HepG2 (cell line): ENCODE data around the gene FLYWCH1. TPM values are rescaled to one million over a fixed set of nuclear protein-coding genes. Genes with fewer than 3 reads are reported as not detected.

Experiments
- CAMTA2 ChIP-seq: sonication (generic); formaldehyde crosslinking; IDR thresholded peaks from 2 replicates; pipeline ENCODE4 v1.4.0; 2020; ENCODE audit warnings: mild to moderate bottlenecking, missing genetic modification reagents, borderline replicate concordance
- ETV6 ChIP-seq: sonication (generic); formaldehyde crosslinking; conservative IDR thresholded peaks from 2 replicates; pipeline ENCODE4 v1.4.0; 2020; ENCODE audit warnings: missing genetic modification reagents
- FOSL1 ChIP-seq: sonication (generic); formaldehyde crosslinking; IDR thresholded peaks from 2 replicates; pipeline ENCODE4 v1.9.0; 2021; ENCODE audit warnings: missing genetic modification reagents, borderline replicate concordance
- FOXA1 ChIP-seq, 2 experiments: fragments of 450-650 bp in 1 of 2; sonication (generic) in 1 of 2; formaldehyde crosslinking in 1 of 2; IDR thresholded peaks; 2 replicates each; pipeline versions ENCODE4 v1.4.0 to v1.6.1; 2016 to 2020; ENCODE audit warnings: missing genetic modification reagents in 1 of 2
- HNF4A ChIP-seq: sonication (generic); formaldehyde crosslinking; IDR thresholded peaks from 2 replicates; pipeline ENCODE4 v1.4.0; 2020; ENCODE audit warnings: missing genetic modification reagents
- HOXA3 ChIP-seq: sonication (generic); formaldehyde crosslinking; IDR thresholded peaks from 2 replicates; pipeline ENCODE4 v1.5.0; 2020; ENCODE audit warnings: missing genetic modification reagents
- HOXA7 ChIP-seq: sonication (generic); formaldehyde crosslinking; IDR thresholded peaks from 2 replicates; pipeline ENCODE4 v1.8.1; 2022; ENCODE audit warnings: mild to moderate bottlenecking, missing genetic modification reagents, moderate library complexity
- MAFG ChIP-seq: sonication (generic); formaldehyde crosslinking; IDR thresholded peaks from 2 replicates; pipeline ENCODE4 v1.5.1; 2020; ENCODE audit warnings: mild to moderate bottlenecking, missing genetic modification reagents
- MAZ ChIP-seq, 2 experiments: sonication (generic) in 1 of 2; formaldehyde crosslinking in 1 of 2; IDR thresholded peaks; 2 replicates each; pipeline versions ENCODE4 v1.5.0 to v1.6.1; 2012 to 2020; ENCODE audit warnings: low read depth in 2 of 2, mild to moderate bottlenecking in 2 of 2, borderline replicate concordance in 1 of 2, improper control_type of control experiment in 1 of 2, low read length in 1 of 2, missing genetic modification reagents in 1 of 2, moderate library complexity in 1 of 2
- NFYC ChIP-seq: IDR thresholded peaks from 2 replicates; pipeline ENCODE4 v1.6.1; 2016; ENCODE audit warnings: missing genetic modification reagents, missing compliant biosample characterization
- PAXIP1 ChIP-seq: sonication (generic); formaldehyde crosslinking; conservative IDR thresholded peaks from 2 replicates; pipeline ENCODE4 v1.4.0; 2020; ENCODE audit warnings: mild to moderate bottlenecking, missing genetic modification reagents, moderate library complexity
- SP1 ChIP-seq, 2 experiments: fragments of 450-650 bp in 1 of 2; sonication (generic) in 1 of 2; formaldehyde crosslinking in 1 of 2; IDR thresholded peaks; 2 replicates each; pipeline versions ENCODE4 v1.4.0 to v1.6.1; 2016 to 2020; ENCODE audit warnings: missing genetic modification reagents in 1 of 2
- TBX3 ChIP-seq: fragments of 450-650 bp; IDR thresholded peaks from 2 replicates; pipeline ENCODE4 v1.6.1; 2017; ENCODE audit warnings: antibody characterized with exemption, mild to moderate bottlenecking, inconsistent platforms, borderline replicate concordance
- TEAD3 ChIP-seq: optimal IDR thresholded peaks from 2 replicates; pipeline ENCODE3; 2016; ENCODE audit warnings: borderline replicate concordance
- ZMYM4 ChIP-seq: sonication (generic); formaldehyde crosslinking; IDR thresholded peaks from 2 replicates; pipeline ENCODE4 v1.8.1; 2023; ENCODE audit warnings: mild to moderate bottlenecking, missing genetic modification reagents
- ZNF225 ChIP-seq: sonication (generic); formaldehyde crosslinking; IDR thresholded peaks from 2 replicates; pipeline ENCODE4 v1.4.0; 2020; ENCODE audit warnings: mild to moderate bottlenecking, missing genetic modification reagents
- ZNF281 ChIP-seq: sonication (generic); formaldehyde crosslinking; IDR thresholded peaks from 2 replicates; pipeline ENCODE4 v1.4.0; 2020; ENCODE audit warnings: missing genetic modification reagents, borderline replicate concordance
- ZNF607 ChIP-seq: sonication (generic); formaldehyde crosslinking; IDR thresholded peaks from 2 replicates; pipeline ENCODE4 v1.5.1; 2020; ENCODE audit warnings: missing genetic modification reagents, mild to moderate bottlenecking, borderline replicate concordance
- ZNF713 ChIP-seq: sonication (generic); formaldehyde crosslinking; IDR thresholded peaks from 2 replicates; pipeline ENCODE4 v1.4.0; 2020; ENCODE audit warnings: mild to moderate bottlenecking, missing genetic modification reagents
- ZSCAN12 ChIP-seq: sonication (generic); formaldehyde crosslinking; IDR thresholded peaks from 2 replicates; pipeline ENCODE4 v1.9.0; 2021; ENCODE audit warnings: mild to moderate bottlenecking, missing genetic modification reagents
- polyA plus RNA-seq, 8 experiments: library from polyadenylated mRNA; depleted of rRNA in 3 of 8; stranded (reverse) in 7 of 8; unstranded in 1 of 8; fragments of >200 nt; fragmentation: Illumina TruSeq in 4 of 8; extraction: Trizol in 4 of 8; gene quantifications; 2 replicates each; pipeline versions ENCODE4 v1.2.1 to v1.2.3, GENCODE V29; 2011 to 2016; ENCODE audit warnings: low read depth in 4 of 8, missing spikeins in 1 of 8, mixed read lengths in 1 of 8; ENCODE audit not compliant: insufficient read depth in 1 of 8
- total RNA-seq, 5 experiments: library from RNA; depleted of rRNA; stranded (reverse); fragments of >200 nt; fragmentation: Illumina TruSeq; extraction: Trizol; gene quantifications; 2 replicates each; pipeline ENCODE4 v1.2.3, GENCODE V29; 2016; ENCODE audit warnings: low read depth in 1 of 5
- TF ChIP-seq, protein P1 (sequence below): sonication (generic); formaldehyde crosslinking; IDR thresholded peaks from 2 replicates; pipeline ENCODE4 v1.8.1; 2023; ENCODE audit warnings: mild to moderate bottlenecking, moderate library complexity, missing genetic modification reagents

FLYWCH1 gene
- total and polyA plus RNA-seq, 2 of the 13 experiments (the other 11 are each of a cell fraction or from before 2014, with no cell fraction given) = 7.3 to 12.4 TPM

GRCh38 chr16:2882650-2883457, 28.9 kb upstream of the FLYWCH1 start, which contains the start of gene FLYWCH2 (continued):
- 0 out of 2 replicates have a peak, but pooled peaks have one; percentile 55 for TF ChIP-seq ZNF225 (CRISPR knock-in tag)
- TF ChIP-seq TEAD3 (CRISPR knock-in tag) = peak; percentile 6
- peak; percentile 53 for TF ChIP-seq ZNF607
- TF ChIP-seq MAZ (IDR thresholded peaks at IDR 0.05; ENCODE audit: borderline replicate concordance, low read depth, low read length) = no peak
- TF ChIP-seq MAZ (CRISPR knock-in tag; IDR thresholded peaks at IDR 0.05; ENCODE audit: low read depth) = peak; percentile 78
- TF ChIP-seq ZNF281 (CRISPR knock-in tag) = no peak
- TF ChIP-seq HNF4A = 0 out of 2 replicates have a peak, but pooled peaks have one; percentile 5
- TF ChIP-seq FOSL1 (CRISPR knock-in tag) = no peak
- peak; percentile 75 for TF ChIP-seq PAXIP1 (CRISPR knock-in tag)
- peak; percentile 60; the same call in 1 of the 2 replicates for TF ChIP-seq CAMTA2 (CRISPR knock-in tag)
- TF ChIP-seq ZSCAN12 (CRISPR knock-in tag) = no peak
- no peak for TF ChIP-seq MAFG
- TF ChIP-seq TBX3 = no peak
- TF ChIP-seq HOXA3 (CRISPR knock-in tag) = peak; percentile 65; the same call in 1 of the 2 replicates
- TF ChIP-seq SP1 (IDR thresholded peaks at IDR 0.05) = no peak
- peak; percentile 70 for TF ChIP-seq SP1 (CRISPR knock-in tag; IDR thresholded peaks at IDR 0.05)
- TF ChIP-seq, protein P1, sequence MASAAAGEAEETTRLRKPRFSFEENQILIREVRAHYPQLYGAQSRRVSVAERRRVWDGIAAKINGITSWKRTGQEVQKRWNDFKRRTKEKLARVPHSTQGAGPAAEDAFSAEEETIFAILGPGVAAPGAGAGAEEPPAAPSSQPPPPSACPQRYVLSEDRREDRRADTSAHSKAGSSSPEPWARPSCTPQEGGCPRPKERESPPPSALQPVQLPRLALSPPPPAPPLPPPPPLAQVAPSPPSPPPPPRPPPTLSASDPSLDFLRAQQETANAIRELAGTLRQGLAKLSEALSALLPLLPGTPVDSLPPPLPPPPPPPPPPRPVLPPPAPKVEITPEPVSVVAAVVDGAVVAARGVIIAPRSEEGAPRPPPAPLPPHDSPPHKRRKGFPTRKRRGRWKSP (CRISPR knock-in tag) = peak; percentile 59; the same call in 1 of the 2 replicates
- TF ChIP-seq HOXA7 = no peak
- TF ChIP-seq NFYC (CRISPR knock-in tag) = peak; percentile 82
- TF ChIP-seq ZNF713 (CRISPR knock-in tag) = 0 out of 2 replicates have a peak, but pooled peaks have one; percentile 69
- TF ChIP-seq ZMYM4 (CRISPR knock-in tag) = peak; percentile 36
- TF ChIP-seq FOXA1 (IDR thresholded peaks at IDR 0.05) = no peak
- TF ChIP-seq FOXA1 (CRISPR knock-in tag; IDR thresholded peaks at IDR 0.05) = peak; percentile 39; the same call in 1 of the 2 replicates
- peak; percentile 73 for TF ChIP-seq ETV6 (CRISPR knock-in tag)
